GM12875 (cell line): ENCODE measurements around the gene SORBS1.

Experiments
- H3K4me3 ChIP-seq: one replicate; pipeline ENCODE4 v1.5.1; 2011; ENCODE audit warnings: low read depth, low read length, control low read depth
- TF ChIP-seq, protein P1 (sequence below): IDR thresholded peaks from 2 replicates; pipeline ENCODE4 v1.5.1; 2011; ENCODE audit warnings: low read depth, mild to moderate bottlenecking, control low read depth, inconsistent platforms, low read length, moderate library complexity, borderline replicate concordance; ENCODE audit not compliant: insufficient read depth

SORBS1 gene

GRCh38 chr10:95600158-95600557 lies 39.0 kb upstream of the SORBS1 start:
- TF ChIP-seq, protein P1, sequence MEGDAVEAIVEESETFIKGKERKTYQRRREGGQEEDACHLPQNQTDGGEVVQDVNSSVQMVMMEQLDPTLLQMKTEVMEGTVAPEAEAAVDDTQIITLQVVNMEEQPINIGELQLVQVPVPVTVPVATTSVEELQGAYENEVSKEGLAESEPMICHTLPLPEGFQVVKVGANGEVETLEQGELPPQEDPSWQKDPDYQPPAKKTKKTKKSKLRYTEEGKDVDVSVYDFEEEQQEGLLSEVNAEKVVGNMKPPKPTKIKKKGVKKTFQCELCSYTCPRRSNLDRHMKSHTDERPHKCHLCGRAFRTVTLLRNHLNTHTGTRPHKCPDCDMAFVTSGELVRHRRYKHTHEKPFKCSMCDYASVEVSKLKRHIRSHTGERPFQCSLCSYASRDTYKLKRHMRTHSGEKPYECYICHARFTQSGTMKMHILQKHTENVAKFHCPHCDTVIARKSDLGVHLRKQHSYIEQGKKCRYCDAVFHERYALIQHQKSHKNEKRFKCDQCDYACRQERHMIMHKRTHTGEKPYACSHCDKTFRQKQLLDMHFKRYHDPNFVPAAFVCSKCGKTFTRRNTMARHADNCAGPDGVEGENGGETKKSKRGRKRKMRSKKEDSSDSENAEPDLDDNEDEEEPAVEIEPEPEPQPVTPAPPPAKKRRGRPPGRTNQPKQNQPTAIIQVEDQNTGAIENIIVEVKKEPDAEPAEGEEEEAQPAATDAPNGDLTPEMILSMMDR = no peak
- no peak overlapping the region for H3K4me3 ChIP-seq

- no peak overlapping the region for H3K4me3 ChIP-seq
- TF ChIP-seq, protein P1 = no peak
Observed at GRCh38 chr10:95597788-95598187, 36.6 kb upstream of the SORBS1 start.

- H3K4me3 ChIP-seq = no peak overlapping the region
- TF ChIP-seq, protein P1 = no peak
Observed at GRCh38 chr10:95588025-95588424, 26.9 kb upstream of the SORBS1 start.

DNA sequence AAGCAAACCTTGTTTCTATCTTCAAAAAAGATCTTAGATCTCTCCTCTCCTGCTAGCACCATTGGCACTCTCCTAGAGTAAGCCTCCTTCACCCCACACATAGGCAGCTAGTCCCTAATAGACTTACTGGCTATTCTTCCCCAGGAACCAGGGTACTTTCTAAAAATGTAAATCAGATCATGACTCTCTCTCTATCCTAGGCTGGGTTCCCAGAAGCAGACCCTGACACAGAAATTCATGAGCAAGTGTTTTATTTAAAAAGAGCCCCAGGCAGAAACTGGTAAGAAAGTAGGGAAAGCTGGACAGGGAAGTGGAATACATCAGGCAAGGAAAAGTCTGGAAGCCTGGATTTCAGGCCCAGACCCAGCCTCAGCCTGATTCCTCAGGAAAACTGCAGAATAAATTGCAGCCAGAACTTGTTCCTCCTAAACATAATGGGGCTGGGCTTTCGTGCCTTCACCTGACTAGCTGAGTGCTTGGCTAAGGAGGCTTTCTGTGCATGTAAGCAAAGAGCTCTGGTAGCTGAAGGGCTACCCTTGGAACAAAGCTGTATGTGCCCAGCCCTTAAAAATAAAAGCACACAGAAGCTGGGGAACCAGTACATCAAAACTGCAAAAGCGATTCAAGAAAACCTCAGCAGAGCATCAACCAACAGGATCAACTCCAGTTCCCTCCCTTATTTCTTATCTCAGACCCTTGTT lies 18.8 kb upstream of the SORBS1 start:
- TF ChIP-seq, protein P1 = no peak
- no peak overlapping the region for H3K4me3 ChIP-seq

GRCh38 chr10:95579292-95579691 lies 18.1 kb upstream of the SORBS1 start:
- TF ChIP-seq, protein P1 = no peak
- no peak overlapping the region for H3K4me3 ChIP-seq

GRCh38 chr10:95578619-95579018 lies 17.4 kb upstream of the SORBS1 start:
- TF ChIP-seq, protein P1 = no peak
- no peak overlapping the region for H3K4me3 ChIP-seq

DNA sequence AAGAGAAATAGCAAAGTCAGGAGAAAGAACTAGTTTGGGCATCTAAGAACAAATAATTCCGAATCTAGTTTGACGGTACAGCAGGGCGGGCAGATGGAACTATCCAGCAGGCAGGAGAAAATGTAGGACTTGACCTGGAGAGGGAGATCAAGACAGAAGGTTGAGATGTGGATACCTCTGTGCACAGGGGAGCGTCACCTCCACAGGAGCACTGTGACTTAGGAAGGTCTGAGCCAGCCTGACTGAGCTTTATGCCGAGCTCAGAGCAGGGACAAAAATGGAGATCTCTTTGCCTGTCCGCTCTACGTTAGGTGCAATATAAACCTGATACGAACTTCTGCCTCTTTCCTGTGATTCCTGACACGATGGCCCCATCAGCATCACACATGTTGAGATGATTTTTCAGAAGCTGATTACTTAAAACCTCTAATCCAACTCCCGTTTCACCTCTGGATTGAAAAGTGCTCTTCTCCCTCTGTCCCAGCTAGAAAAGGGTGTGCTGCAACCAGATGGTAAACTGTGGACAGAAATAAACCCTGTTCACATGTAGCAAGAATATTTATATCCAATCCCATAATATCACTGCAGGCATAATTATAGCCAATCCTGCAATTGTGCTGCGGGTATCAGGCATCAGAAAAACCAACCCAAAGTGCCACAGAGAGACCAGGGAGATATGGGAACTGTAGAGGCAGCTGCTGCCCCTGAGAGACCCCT lies 13.6 kb upstream of the SORBS1 start:
- TF ChIP-seq, protein P1 = no peak
- H3K4me3 ChIP-seq = no peak overlapping the region
